K562 (cell line): ENCODE data around the gene IKZF4. TPM values are rescaled to one million over a fixed set of nuclear protein-coding genes. Genes with fewer than 3 reads are reported as not detected.
A peak's percentile ranks its signal among the peaks of the same experiment; 100 is the strongest.

Source experiments
- AFF4 ChIP-seq: sonication (generic); formaldehyde crosslinking; IDR thresholded peaks from 2 replicates; pipeline ENCODE4 v1.8.0; 2023; ENCODE audit warnings: mild to moderate bottlenecking, missing genetic modification reagents
- BCLAF1 ChIP-seq, 2 experiments: fragments of 450-650 bp in 1 of 2; IDR thresholded peaks; 2 replicates each; pipeline ENCODE4 v1.6.1; 2011 to 2017; ENCODE audit warnings: low read depth in 2 of 2, antibody characterized with exemption in 1 of 2, borderline replicate concordance in 1 of 2, low read length in 1 of 2, mild to moderate bottlenecking in 1 of 2, mixed read lengths in 1 of 2; ENCODE audit not compliant: control insufficient read depth in 1 of 2
- BDP1 ChIP-seq: IDR thresholded peaks from 3 replicates; pipeline ENCODE4 v1.6.1; 2011; ENCODE audit not compliant: insufficient read length, insufficient read depth
- CBFA2T2 ChIP-seq: fragments of 450-650 bp; conservative IDR thresholded peaks from 2 replicates; pipeline ENCODE4 v1.6.1; 2017; ENCODE audit warnings: mild to moderate bottlenecking
- EP300 ChIP-seq: IDR thresholded peaks from 2 replicates; pipeline ENCODE4 v1.6.1; 2012; ENCODE audit warnings: low read length, improper control_type of control experiment
- HDAC2 ChIP-seq: fragments of 450-650 bp; IDR thresholded peaks from 2 replicates; pipeline ENCODE4 v1.6.1; 2016; ENCODE audit warnings: mild to moderate bottlenecking
- NFXL1 ChIP-seq: fragments of 450-650 bp; formaldehyde crosslinking; IDR thresholded peaks from 2 replicates; pipeline ENCODE4 v1.4.0; 2021; ENCODE audit warnings: mild to moderate bottlenecking
- ZNF318 ChIP-seq, 2 experiments: fragments of 450-650 bp; IDR thresholded peaks; 2 replicates each; pipeline ENCODE4 v1.6.1; 2016; ENCODE audit warnings: mild to moderate bottlenecking in 2 of 2, borderline replicate concordance in 1 of 2, low read depth in 1 of 2, moderate library complexity in 1 of 2
- polyA plus RNA-seq, 8 experiments: library from polyadenylated mRNA; depleted of rRNA in 4 of 8; stranded (reverse) in 5 of 8; unstranded in 3 of 8; fragments of >200 nt; fragmentation: Nextera tagmentation in 2 of 8; fragmentation: Illumina TruSeq in 1 of 8; extraction: Ambion mirVana in 2 of 8; extraction: Trizol in 1 of 8; gene quantifications; 2 replicates each; pipeline versions ENCODE4 v1.2.1 to v1.2.3, GENCODE V29; 2011 to 2014; ENCODE audit warnings: inconsistent platforms in 1 of 8, missing spikeins in 1 of 8
- total RNA-seq, 7 experiments: library from RNA; depleted of rRNA in 6 of 7; stranded (reverse); fragments of >200 nt in 6 of 7; fragmentation: Illumina TruSeq in 2 of 7; extraction: Trizol in 2 of 7; gene quantifications; 2 replicates each; pipeline versions ENCODE4 v1.2.1 to v1.2.3, GENCODE V29; 2011 to 2021; ENCODE audit warnings: low replicate concordance in 1 of 7
- TF ChIP-seq, protein P1 (sequence below): fragments of 250-450 bp; sonication (Bioruptor Pico); IDR thresholded peaks from 2 replicates; pipeline ENCODE4 v1.4.0; 2020

The IKZF4 gene
- total and polyA plus RNA-seq, 9 of the 15 experiments (the other 6 are each of a cell fraction or from before 2014, with no cell fraction given) = 1.9 to 16.3 (median 3.6) TPM

DNA sequence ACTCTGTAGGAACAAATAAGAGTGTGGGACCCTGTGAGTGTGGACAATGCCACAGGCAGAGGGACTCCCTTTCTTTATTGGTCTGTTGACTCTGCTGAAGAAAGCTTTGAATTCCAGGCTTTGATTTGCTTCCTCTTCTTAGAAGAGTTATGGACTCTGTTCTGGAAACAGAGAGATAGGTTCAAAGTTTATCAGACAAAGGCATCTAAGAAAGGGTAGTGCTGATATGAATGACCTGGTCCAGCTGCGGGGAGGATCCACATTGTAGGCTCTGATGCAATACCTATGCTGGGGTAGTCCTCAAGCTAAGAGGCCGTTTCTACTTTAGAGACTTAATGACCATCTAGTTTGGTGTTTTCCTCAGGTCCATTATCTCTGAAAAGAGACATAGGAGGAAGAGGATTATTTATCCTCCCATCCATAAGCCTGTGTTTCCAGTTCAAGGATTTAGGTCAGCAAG, 10.7 kb upstream of the IKZF4 start (continued):
- no peak for TF ChIP-seq NFXL1
- no peak for TF ChIP-seq BDP1
- no peak for TF ChIP-seq BCLAF1 (IDR thresholded peaks at IDR 0.05; ENCODE audit: borderline replicate concordance in 1 of 2, control insufficient read depth in 1 of 2, low read depth in 2 of 2, low read length in 1 of 2)
- peak; percentile 92 for TF ChIP-seq HDAC2
- peak; percentile 75 for TF ChIP-seq EP300
- TF ChIP-seq CBFA2T2 = peak; percentile 54
- TF ChIP-seq, protein P1, sequence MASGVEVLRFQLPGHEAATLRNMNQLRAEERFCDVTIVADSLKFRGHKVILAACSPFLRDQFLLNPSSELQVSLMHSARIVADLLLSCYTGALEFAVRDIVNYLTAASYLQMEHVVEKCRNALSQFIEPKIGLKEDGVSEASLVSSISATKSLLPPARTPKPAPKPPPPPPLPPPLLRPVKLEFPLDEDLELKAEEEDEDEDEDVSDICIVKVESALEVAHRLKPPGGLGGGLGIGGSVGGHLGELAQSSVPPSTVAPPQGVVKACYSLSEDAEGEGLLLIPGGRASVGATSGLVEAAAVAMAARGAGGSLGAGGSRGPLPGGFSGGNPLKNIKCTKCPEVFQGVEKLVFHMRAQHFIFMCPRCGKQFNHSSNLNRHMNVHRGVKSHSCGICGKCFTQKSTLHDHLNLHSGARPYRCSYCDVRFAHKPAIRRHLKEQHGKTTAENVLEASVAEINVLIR = no peak
- TF ChIP-seq AFF4 = no peak
- peak in 1 of 2 experiments; percentile 63; a peak in 2 of 4 replicates for TF ChIP-seq ZNF318 (IDR thresholded peaks at IDR 0.05; ENCODE audit: borderline replicate concordance in 1 of 2, low read depth in 1 of 2)
